ENCODE data around the gene MTAP. TPM values are rescaled to one million over a fixed set of nuclear protein-coding genes. Genes with fewer than 3 reads are reported as not detected.
A peak's percentile ranks its signal among the peaks of the same experiment; 100 is the strongest.

Gene MTAP
- total RNA-seq, 4 donors from 2014 or later, result 20.4 to 50.2 (median 30.4) TPM

DNA sequence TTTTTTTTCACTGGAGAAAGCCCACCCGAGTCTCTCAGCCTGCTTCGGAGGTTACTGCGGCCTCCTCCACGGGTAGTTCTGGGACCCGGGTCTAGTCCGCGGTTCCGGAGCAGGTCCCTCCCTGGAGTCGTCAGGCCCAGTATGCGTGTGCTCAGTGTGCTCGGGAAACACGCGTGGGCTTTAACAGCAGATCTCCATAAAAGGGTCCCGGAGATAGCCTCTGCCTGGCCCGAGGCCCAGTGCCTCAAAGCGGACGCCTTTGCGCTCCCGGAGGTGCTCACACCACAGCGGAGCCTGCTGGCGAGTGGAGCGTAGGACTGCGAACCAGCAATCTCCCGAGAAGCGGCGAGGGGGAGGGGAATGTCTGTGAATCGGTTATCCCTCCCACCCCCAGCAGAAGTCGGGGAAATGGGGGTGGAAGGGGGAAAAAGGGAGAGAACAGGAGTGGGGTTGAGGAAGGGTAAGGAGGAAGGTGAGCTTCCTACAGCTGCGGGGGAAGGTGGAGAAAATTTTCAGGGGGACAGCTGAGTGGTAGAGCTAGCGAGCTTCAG is 163.0 kb downstream of the MTAP start:
- no peak for TF ChIP-seq POLR2A (IDR thresholded peaks at IDR 0.05)
- TF ChIP-seq, protein P1, sequence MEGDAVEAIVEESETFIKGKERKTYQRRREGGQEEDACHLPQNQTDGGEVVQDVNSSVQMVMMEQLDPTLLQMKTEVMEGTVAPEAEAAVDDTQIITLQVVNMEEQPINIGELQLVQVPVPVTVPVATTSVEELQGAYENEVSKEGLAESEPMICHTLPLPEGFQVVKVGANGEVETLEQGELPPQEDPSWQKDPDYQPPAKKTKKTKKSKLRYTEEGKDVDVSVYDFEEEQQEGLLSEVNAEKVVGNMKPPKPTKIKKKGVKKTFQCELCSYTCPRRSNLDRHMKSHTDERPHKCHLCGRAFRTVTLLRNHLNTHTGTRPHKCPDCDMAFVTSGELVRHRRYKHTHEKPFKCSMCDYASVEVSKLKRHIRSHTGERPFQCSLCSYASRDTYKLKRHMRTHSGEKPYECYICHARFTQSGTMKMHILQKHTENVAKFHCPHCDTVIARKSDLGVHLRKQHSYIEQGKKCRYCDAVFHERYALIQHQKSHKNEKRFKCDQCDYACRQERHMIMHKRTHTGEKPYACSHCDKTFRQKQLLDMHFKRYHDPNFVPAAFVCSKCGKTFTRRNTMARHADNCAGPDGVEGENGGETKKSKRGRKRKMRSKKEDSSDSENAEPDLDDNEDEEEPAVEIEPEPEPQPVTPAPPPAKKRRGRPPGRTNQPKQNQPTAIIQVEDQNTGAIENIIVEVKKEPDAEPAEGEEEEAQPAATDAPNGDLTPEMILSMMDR (IDR thresholded peaks at IDR 0.05), result peak in 2 of 5 experiments; percentile 5 to 13
- 3% methylated on average over 30 of the region's 30 CpGs for WGBS, 2 donors
- DNase-seq (ENCODE audit: low spot score in 2 of 2), result no peak
- no peaks in the 10 kb centered on the region for H3K36me3 ChIP-seq
- peaks cover 9 to 72% of the 10 kb centered on the region in 2 donors for H3K27me3 ChIP-seq
- peaks cover 0 to 19% (median 0%) of the 10 kb centered on the region in 4 donors for H3K9me3 ChIP-seq
- H3K4me1 ChIP-seq, result peaks cover 0 to 27% (median 10%) of the 10 kb centered on the region in 4 donors
- no peak overlapping the region for H3K27ac ChIP-seq
- peak overlapping the region in 3 of 4 donors; percentile 9 to 28 (median 16) for H3K4me3 ChIP-seq

DNA sequence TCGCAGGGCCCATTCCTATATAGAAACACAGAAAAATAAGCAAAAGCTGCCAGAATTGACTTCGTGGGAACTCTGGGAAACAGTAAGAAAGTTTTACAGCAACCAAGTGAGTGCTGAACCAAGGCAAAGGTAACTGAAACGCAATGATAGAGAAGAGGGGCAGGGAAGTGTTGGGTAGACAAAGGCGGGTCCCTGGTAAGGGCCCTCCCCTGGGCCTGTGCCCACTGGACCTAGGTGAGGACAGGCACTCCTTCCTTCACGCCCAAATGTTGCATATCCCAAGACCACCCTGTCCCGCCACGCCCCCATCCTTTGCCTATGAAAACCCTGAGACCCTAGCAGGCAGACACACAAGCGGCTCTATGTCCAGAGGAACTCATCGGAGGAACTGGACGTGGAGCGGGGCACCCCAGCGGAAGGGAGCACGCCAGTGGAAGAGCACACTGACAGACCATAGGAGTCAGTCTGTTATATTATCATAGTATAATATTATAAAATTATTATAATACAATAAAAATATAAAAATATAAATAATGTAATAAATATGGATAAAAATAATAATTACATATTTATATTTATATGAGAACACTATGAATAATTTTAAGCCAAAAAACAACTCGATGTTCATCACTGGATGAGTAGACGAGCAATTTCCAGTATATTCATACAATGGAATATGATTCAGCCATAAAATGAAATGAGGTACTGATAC is 163.9 kb downstream of the MTAP start:
- H3K36me3 ChIP-seq, result no peaks in the 10 kb centered on the region
- TF ChIP-seq POLR2A (IDR thresholded peaks at IDR 0.05), result no peak
- TF ChIP-seq, protein P1 (IDR thresholded peaks at IDR 0.05), result no peak
- peaks cover 0 to 34% (median 12%) of the 10 kb centered on the region in 4 donors for H3K4me1 ChIP-seq
- peaks cover 0 to 19% (median 0%) of the 10 kb centered on the region in 4 donors for H3K9me3 ChIP-seq
- H3K27ac ChIP-seq, result no peak overlapping the region
- WGBS, 2 donors, result 15 to 20% methylated on average over 15 of the region's 15 CpGs
- DNase-seq (ENCODE audit: low spot score in 2 of 2), result no peak
- H3K4me3 ChIP-seq, result no peak overlapping the region
- H3K27me3 ChIP-seq, result peaks cover 9 to 80% of the 10 kb centered on the region in 2 donors

DNA sequence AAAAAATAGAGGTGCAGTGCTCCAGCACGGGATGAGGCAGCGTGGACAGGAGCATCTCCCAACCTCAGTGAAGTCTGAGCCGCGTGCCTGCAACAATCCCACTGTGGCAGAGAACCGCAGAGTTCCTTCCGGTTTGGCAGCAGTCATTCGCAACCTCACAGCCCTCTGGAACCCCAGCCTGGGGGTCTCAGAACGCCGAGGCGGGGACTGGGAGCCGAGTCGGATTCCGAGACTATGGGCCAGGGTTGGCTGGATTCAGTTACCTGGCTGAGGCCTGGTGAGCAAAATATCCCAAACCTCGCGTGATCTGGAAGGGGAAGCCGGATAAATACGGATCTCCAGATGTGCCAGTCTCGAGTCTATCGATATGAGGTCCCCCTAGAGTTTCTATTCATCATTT is 164.7 kb downstream of the MTAP start:
- Histone ChIP-seq H3K9me3 (peaks cover 0 to 19% (median 0%) of the 10 kb centered on the region in 4 donors), H3K27ac (no peak overlapping the region), H3K4me1 (peaks cover 0 to 37% (median 12%) of the 10 kb centered on the region in 4 donors), H3K36me3 (no peaks in the 10 kb centered on the region), H3K4me3 (no peak overlapping the region), H3K27me3 (peaks cover 9 to 89% of the 10 kb centered on the region in 2 donors)
- TF ChIP-seq POLR2A (IDR thresholded peaks at IDR 0.05) (no peak), EP300 (IDR thresholded peaks at IDR 0.05) (no peak)
- TF ChIP-seq, protein P1 (IDR thresholded peaks at IDR 0.05), result no peak
- 10 to 20% methylated on average over 17 to 19 of the region's 19 CpGs for WGBS, 2 donors
- DNase-seq (ENCODE audit: low spot score in 2 of 2), result no peak

DNA sequence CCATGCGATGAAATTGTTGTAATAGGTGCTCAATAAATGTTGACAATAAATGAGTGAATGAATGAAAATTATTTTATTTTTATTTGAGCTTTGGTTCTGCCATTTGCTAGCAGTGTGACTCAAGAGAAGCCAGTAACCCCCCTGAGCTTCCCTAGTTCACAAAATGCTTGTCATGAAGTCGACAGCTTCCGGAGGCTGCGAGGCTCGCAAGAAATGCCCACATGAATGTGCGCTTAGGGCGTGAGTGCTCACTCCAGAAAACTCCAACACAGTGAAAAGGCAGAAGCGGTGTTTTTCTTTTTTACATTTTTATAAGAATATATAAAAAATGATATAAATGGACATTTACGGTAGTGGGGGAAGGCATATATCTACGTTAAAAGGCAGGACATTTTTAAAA is 165.3 kb downstream of the MTAP start:
- peaks cover 0 to 19% (median 0%) of the 10 kb centered on the region in 4 donors for H3K9me3 ChIP-seq
- peaks cover 0 to 37% (median 12%) of the 10 kb centered on the region in 4 donors for H3K4me1 ChIP-seq
- no peak for DNase-seq (ENCODE audit: low spot score in 2 of 2)
- H3K27ac ChIP-seq, result no peak overlapping the region
- no peak overlapping the region for H3K4me3 ChIP-seq
- peaks cover 9 to 94% of the 10 kb centered on the region in 2 donors for H3K27me3 ChIP-seq
- WGBS, 2 donors, result 29 to 32% methylated on average over 10 of the region's 10 CpGs
- TF ChIP-seq EP300 (IDR thresholded peaks at IDR 0.05), result no peak
- TF ChIP-seq, protein P1 (IDR thresholded peaks at IDR 0.05), result no peak
- TF ChIP-seq POLR2A (IDR thresholded peaks at IDR 0.05), result no peak
- H3K36me3 ChIP-seq, result no peaks in the 10 kb centered on the region

DNA sequence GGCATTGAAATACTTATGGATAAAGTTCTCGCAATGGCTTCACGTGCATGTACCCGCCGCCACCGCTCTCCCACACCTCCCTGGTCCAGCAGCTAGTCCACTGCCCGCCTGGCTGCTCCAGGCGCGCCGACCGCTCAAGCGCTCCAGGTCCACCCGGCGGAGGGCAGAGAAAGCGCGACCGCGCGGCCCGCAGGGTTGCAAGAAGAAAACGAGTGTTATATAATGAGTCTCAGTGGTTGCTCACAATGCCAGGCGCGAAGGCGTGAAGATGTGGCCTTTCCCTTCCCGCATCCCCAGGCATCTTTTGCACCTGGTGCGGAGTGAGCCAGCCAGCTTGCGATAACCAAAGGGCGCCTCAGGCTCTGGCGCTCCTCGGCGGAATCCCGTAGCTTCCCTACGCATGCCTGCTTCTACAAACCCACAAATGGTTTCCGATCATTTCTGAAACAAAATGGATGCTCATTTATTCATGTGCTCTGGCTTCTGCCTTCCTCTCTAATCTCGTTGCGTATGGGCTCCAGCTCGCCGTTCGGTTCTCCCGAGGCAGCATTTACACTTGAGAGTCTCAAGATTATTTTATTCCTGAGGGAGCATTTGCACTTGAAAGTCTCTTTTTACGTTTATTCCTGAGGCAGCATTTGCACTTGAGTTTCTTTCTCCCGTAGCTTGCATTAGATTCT is 166.0 kb downstream of the MTAP start:
- Histone ChIP-seq H3K27ac (no peak overlapping the region), H3K36me3 (no peaks in the 10 kb centered on the region), H3K4me1 (peaks cover 0 to 37% (median 12%) of the 10 kb centered on the region in 4 donors), H3K9me3 (peaks cover 0 to 13% (median 0%) of the 10 kb centered on the region in 4 donors), H3K4me3 (no peak overlapping the region), H3K27me3 (peaks cover 13 to 95% of the 10 kb centered on the region in 2 donors)
- DNase-seq (ENCODE audit: low spot score in 2 of 2), result no peak
- WGBS, 2 donors, result 7 to 12% methylated on average over 41 of the region's 41 CpGs
- peak in 1 of 2 donors; percentile 11 for TF ChIP-seq EP300 (IDR thresholded peaks at IDR 0.05)
- TF ChIP-seq, protein P1 (IDR thresholded peaks at IDR 0.05), result no peak
